Fibroblast of villous mesenchyme (primary cell): Measurements from ENCODE around the gene PTPRN2. TPM values are rescaled to one million over a fixed set of nuclear protein-coding genes. Genes with fewer than 3 reads are reported as not detected.

Experiments
- DNase-seq: peaks from one replicate; pipeline ENCODE4 v3.0.0-alpha.2; 2010; ENCODE audit warnings: low read depth
- H3K4me3 ChIP-seq: 2 replicates; pipeline ENCODE4 v1.5.1; 2011; ENCODE audit warnings: low read depth, mild to moderate bottlenecking, low read length
- total RNA-seq: library from RNA; depleted of rRNA; stranded (reverse); fragments of >200 nt; gene quantifications from 2 replicates; pipeline ENCODE4 v1.2.3, GENCODE V29; 2012
- TF ChIP-seq, protein P1 (sequence below): IDR thresholded peaks from 2 replicates; pipeline ENCODE4 v1.5.1; 2012; ENCODE audit warnings: low read depth, mild to moderate bottlenecking, low read length; ENCODE audit not compliant: insufficient read depth

The PTPRN2 gene
- total RNA-seq, 1 donor: not detected

DNA sequence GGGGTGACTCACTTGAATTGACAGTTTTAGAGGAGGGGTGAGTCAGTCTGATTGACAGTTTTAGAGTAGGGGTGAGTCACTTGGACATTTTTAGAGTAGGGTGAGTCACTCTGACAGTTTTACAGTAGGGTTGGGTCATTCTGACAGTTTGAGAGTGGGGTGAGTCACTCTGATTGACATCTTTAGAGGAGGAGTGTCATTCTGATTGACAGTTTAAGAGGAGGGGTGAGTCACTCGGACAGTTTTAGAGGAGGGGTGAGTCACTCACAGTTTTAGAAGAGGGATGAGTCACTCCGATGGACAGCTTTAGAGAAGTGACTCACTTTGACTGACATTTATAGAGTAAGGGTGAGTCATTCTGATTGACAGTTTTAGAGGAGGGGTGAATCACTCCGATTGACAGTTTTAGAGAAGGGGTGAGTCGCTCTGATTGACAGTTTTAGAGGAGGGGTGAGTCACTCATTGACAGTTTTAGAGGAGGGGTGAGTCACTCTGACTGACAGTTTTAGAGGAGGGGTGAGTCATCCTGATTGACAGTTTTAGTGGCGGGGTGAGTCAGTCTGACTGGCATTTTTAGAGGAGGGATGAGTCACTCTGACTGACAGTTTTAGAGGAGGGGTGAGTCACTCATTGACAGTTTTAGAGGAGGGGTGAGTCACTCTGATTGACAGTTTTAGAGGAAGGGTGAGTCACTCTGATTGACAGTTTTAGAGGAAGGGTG, 655.0 kb downstream of the PTPRN2 start:
- H3K4me3 ChIP-seq: no peak overlapping the region
- no peak for DNase-seq
- TF ChIP-seq, protein P1, sequence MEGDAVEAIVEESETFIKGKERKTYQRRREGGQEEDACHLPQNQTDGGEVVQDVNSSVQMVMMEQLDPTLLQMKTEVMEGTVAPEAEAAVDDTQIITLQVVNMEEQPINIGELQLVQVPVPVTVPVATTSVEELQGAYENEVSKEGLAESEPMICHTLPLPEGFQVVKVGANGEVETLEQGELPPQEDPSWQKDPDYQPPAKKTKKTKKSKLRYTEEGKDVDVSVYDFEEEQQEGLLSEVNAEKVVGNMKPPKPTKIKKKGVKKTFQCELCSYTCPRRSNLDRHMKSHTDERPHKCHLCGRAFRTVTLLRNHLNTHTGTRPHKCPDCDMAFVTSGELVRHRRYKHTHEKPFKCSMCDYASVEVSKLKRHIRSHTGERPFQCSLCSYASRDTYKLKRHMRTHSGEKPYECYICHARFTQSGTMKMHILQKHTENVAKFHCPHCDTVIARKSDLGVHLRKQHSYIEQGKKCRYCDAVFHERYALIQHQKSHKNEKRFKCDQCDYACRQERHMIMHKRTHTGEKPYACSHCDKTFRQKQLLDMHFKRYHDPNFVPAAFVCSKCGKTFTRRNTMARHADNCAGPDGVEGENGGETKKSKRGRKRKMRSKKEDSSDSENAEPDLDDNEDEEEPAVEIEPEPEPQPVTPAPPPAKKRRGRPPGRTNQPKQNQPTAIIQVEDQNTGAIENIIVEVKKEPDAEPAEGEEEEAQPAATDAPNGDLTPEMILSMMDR: no peak

GRCh38 chr7:157930926-157931466, 656.6 kb downstream of the PTPRN2 start:
- no peak overlapping the region for H3K4me3 ChIP-seq
- DNase-seq: no peak
- TF ChIP-seq, protein P1: no peak

DNA sequence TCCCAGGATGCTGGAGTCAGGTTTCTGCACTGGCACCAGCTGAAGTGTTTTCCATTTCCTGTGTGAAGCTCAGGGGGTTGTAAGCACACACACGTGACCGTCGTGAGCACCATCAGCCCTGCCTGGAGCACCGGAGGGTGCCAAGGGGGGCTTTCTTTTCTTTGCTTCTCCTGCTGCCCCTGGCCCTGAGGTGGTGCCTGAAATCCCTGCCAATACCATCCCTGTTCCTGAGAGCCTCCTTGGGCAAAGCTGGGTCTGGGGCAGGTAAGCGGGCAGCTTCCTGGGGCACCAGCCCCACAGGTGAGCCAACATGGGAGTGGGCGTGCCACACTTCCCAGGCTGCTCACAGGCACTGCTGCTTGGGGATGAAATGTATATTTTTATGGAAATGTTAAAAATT, 657.2 kb downstream of the PTPRN2 start:
- DNase-seq: no peak
- TF ChIP-seq, protein P1: no peak
- no peak overlapping the region for H3K4me3 ChIP-seq

- DNase-seq: no peak
- no peak overlapping the region for H3K4me3 ChIP-seq
- TF ChIP-seq, protein P1: no peak
These were observed 658.0 kb downstream of the PTPRN2 start for GRCh38 chr7:157929671-157930070.

DNA sequence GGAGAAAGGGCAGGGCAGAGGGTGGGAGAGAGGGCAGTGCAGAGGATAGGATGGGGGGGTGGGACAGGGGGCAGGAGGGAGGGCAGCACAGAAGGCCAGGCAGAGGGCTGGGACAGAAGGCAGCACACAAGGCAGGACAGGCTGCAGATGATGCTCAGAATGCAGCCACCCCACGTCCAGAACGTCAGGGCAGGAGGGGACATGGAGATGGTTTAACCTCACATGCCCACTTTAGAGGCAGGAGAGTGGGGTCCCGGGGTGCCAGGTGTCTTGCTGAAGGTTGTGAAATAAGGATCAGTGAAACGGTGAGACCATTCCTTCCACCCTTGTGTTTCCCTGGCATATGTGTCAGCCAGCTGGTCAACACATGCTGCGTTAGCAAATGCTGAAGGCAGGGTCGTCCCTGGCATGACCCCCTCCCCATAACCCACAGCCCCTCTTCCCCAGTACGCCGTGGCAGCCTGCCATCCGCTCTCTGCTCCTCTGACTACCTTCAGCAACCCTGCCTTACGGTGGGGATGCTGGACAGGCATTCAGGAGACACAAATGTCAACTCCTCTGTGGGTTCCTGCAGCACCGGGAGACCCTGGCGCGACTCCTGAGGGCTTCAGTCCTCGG, 658.7 kb downstream of the PTPRN2 start:
- H3K4me3 ChIP-seq: no peak overlapping the region
- TF ChIP-seq, protein P1: no peak
- no peak for DNase-seq

- no peak for DNase-seq
- TF ChIP-seq, protein P1: no peak
- no peak overlapping the region for H3K4me3 ChIP-seq
These were observed 659.3 kb downstream of the PTPRN2 start for GRCh38 chr7:157928171-157928794.
